Measurements from ENCODE around the gene CD37.
"Not testable (repeated sequence)": the region's sequence is repeated elsewhere in the genome, so short reads cannot be mapped to it uniquely, and the experiment has no call there.

- not testable (repeated sequence) for TF ChIP-seq MAX (IDR thresholded peaks at IDR 0.05); CTCF (IDR thresholded peaks at IDR 0.05 in 2 of 3, conservative IDR thresholded peaks at IDR 0.05 in 1 of 3; ENCODE audit: borderline replicate concordance in 1 of 3, insufficient read depth in 1 of 3, low read depth in 2 of 3, low read length in 2 of 3); JUND (IDR thresholded peaks at IDR 0.05); EZH2phosphoT487 (IDR thresholded peaks at IDR 0.05; ENCODE audit: borderline replicate concordance); REST (IDR thresholded peaks at IDR 0.05; ENCODE audit: low read depth); POLR2A (IDR thresholded peaks at IDR 0.05; ENCODE audit: borderline replicate concordance, extremely low read depth, insufficient read depth, insufficient read length); SIN3A (IDR thresholded peaks at IDR 0.05; ENCODE audit: low read depth); ZFX (IDR thresholded peaks at IDR 0.05); ZNF274 (IDR thresholded peaks at IDR 0.05; ENCODE audit: low read depth, low read length); TCF7L2 (IDR thresholded peaks at IDR 0.05; ENCODE audit: borderline replicate concordance, extremely low read depth, insufficient read depth, insufficient read length); SP1 (IDR thresholded peaks at IDR 0.05; ENCODE audit: low read depth)
Observed at GRCh38 chr19:49289286-49289685, 45.9 kb upstream of the CD37 start.
